ENCODE measurements around the gene ACOT9.
"Not testable (repeated sequence)": the region's sequence is repeated elsewhere in the genome, so short reads cannot be mapped to it uniquely, and the experiment has no call there.

ACOT9 gene

DNA sequence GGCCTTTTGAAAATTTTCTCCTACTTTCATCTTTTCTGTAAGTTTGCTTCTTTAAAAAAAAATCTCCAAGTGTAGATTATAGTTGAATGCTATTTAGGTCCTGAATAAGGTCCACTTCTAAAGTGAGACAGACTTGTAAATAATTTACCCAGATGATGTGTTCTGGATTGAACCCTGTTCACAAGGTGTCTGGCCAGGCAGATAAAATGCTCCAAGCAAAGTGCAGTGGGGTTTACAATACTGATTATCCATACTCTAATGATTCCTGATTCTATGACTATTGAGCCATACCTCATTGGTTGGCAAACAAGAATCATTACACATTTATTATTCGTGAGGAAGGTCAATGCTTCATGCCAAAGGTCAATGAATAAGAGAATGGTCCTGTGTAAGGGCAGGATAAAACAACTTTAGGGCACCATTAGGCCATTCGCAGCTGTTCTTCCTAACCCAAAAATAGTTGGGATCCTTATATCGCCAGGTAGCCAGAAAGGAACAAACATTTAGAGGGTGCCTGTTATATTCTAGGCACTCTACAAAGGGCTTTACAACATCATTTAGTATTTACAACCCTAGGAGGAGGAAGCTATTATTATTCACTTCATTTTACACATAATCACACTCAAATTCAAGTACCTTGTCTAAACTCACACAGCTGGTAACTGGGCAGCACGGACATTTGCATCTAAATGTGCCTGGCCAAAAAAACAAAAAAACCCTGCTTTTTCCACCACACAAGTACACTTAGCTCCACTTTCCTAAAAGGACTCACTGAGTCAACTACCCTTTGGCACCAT, 21.3 kb upstream of the ACOT9 start:
- peak; percentile 48 for DNase-seq

DNA sequence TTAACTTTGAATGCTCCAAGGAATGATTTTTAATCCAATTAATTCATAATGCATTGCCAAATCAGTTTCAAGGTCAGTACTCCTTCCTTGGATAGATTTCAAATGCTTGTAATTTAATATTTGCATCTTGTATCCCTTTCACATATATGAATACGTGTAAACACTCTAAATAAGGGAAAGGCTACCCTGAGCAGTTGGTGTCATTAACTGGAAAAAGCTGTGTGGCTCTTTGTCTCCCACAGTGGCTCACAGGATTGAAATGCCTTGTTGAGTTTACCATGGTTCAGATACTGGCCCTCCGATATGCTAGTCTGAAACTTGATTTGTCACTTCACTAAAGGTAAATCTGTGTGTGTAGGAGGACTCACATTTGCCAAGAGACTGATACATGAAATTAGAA, 16.7 kb upstream of the ACOT9 start:
- no peak for DNase-seq

DNA sequence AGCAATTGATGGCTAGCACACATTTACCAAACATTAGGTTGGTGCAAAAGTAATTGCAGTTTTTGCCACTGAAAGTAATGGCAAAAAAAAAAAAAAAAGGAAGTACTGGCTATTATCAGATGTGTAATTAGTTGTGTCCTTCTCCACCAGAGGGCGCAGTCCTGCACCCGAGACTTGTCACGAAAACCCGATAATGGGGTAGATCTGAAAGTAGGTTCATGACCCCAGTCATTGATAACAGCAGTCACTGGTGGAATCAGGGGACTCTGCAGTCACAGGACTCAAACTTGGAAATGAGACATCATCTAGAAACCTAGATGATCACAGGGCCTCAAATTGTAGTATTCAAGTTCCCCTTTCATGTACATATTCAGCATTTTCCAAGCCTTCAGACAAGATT, 13.1 kb upstream of the ACOT9 start:
- DNase-seq, result peak; percentile 31

DNA sequence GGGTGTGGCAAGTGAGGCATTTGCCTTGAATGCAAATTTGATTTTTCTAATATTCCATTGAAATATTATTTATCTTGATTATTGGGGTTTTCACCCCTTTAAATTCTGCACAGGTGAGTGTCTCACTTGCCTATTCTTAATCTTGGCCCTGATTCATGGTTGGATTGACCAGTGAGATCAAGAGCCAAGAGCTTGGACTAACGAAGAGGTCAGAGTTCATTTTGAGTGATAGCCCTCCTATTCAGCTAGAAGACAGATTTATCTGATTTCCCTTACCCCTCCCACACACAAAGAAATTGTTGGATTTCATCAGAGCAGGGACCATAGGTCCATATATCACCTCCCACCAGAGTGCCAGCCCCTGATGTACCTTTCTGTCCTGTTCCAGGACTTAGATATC, 11.6 kb upstream of the ACOT9 start:
- DNase-seq, result no peak

DNA sequence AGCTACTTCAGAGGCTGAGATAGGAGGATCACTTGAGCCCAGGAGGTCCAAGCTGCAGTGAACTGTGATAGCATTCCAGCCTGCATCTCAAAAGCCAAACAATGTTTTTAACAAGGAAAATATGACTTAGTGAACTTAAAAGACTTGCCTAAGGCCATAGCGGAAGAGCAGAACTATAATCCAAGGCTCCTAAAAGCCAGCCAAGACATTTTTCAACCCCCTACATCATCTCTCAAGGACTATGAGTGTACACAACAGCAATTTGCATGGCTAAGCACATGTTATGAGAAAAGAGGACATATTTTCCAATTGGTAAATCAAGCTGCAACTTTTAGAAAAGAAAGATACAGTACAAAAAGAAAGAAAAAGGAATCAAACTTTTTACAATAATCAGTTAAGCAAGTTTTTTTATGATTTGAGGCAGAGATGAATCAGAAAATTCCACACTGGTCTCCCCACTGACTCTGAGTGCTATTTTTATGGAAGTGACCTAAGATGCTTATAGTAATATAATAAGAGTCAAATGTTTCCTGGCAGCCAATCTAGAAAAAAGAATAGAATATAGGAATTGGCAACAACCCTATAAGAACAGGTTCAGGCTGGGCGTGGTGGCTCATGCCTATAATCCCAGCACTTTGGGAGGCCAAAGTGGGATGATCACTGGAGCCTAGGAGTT, 9.8 kb upstream of the ACOT9 start:
- no peak for DNase-seq

DNA sequence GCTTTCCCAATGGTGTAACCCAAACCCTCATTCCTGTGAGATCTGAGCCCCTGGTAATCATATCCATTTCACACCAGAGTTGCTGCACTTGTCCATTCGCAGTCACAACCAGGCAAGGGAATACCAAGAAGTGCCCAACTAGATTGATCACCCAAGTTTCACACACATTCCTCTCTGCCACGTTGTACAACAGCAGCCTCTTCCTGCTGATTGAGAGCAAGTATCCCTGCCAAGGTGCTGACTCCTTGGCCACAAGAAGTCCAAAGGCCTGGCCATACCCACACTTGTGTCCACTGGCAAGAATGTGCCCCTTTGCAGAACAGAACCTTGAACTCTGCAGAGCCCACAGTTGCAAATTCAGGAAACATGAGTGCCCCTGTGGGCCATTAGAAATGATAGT, 6.5 kb upstream of the ACOT9 start:
- DNase-seq, result no peak

DNA sequence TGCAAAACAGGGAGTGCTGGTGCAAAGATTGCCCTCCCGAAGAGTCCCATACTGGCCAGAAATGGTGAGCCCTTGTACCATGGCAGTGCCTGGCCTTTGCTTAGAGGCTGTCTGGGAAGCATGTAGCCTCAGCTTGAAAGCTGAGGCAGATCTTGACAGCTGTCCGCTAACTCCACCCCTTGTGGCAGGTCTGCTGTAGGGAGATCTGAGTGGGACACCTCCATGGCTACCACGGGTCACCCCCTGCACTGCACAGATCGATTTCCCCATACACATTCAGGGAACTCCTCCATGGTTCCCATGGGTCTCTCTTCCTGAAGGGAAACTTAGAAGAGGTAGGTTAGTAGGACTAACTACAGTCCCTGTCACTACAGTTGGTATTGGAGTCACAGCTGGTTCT, 6.1 kb upstream of the ACOT9 start:
- DNase-seq, result no peak

DNA sequence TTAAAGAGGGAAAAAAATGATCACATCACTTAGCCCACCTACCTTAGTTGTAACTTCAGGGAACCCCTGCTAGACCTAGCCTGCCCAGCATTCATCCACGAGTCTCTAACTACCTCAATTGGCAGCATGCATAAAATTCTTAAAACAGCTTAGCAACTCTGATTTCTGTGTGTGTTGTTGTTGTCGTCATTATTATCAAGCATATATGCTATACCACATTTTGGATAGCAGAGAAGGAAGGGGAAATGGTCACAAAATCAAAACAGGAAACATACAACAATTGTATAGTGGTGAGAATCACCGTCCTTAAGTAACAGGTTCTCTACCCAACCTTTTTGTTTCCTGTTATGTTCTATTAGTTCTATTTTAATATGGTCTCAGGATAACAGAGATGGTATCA, 2.7 kb upstream of the ACOT9 start:
- DNase-seq, result no peak

DNA sequence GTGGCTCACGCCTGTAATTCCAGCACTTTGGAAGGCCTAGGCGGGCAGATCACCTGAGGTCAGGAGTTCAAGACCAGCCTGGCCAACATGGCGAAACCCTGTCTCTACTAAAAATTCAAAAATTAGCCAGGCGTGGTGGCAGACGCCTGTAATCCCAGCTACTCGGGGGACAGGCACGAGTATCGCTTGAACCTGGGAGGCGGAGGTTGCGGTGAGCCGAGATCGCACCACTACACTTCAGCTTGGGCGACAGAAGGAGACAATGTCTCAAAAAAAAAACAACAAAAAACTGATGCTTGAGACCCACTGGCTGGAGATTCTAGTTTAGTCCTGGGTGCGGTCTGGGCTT, 521 bp upstream of the ACOT9 start:
- not testable (repeated sequence) for DNase-seq

DNA sequence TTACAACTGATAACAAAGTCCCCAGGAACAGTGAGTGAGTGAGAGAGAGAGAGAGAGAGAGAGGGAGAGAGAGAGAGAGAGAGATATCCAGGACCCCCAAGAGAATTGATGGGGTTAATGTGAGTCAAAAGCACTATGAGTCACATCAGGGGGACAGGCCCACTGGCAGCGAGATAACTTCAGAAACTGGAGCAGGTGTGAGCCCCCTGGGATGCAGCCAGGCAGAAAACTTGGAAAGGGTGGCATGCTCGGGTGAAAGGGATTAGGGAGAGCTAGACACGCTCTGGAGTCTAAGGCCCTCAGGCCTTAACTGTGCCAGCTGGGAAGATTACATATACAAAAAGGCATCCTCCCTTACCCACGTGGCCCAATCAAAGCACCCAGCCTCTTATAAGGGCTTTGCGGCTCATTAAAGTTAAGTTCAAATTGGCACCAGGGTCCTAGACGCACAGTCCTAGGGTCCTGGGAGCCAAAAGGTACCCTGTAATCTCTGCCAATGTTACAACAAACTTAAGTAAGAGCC, 841 bp downstream of the ACOT9 start:
- no peak for DNase-seq

DNA sequence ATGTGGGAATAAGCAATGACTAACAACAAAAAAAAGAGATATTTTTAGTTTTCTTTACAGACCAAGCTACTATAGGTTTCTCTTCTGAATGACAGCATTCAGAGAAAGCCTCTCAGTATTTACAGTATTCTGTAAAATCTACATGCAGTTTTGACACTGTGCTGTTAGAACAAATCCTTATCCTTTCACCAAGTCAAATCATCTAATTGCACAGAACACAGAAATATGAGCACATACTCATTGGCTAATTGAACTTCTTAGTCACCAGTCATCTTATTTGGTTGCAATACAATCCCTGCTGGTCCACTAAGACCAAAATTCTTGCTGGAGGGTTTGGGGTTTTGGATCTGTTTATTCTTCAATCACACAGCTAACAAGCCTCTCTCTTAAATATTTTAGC, 5.7 kb downstream of the ACOT9 start:
- DNase-seq, result no peak

DNA sequence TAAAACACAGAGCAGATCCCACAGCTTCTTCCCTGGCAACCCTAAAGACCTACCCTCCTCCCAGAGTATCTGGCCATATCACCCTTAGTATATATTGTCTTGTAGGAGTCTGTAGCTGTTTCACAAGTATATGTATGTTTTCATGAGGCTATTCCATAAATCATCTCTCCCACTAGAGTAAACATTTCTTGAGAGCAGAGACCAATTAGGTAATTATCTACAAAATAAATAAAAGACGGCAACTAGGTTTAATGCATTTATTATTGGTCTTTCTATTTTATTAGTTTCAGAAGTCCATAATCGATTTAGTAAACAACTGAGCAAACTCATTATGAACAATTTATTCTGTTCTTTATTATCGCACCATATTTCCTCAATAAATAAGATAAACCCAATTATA, 7.0 kb downstream of the ACOT9 start:
- DNase-seq, result no peak

DNA sequence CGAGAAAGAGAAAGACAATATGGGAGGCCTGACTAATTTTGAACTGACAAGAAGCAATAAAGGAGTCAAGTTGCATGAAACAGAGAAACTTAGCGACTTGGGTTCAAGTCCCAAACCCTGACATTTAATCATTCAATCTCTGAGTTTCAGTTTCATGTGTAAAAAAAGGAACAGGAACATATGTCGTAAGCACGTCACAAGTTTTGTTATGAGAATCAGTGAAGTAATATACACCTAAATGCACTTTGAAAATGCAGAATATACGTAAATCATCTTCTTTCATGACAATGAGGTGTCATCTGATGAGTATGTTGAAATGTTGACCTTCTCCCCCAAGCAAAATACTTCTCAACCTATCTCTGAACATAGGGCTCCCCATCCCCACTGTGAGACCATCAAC, 10.4 kb downstream of the ACOT9 start:
- DNase-seq, result no peak

DNA sequence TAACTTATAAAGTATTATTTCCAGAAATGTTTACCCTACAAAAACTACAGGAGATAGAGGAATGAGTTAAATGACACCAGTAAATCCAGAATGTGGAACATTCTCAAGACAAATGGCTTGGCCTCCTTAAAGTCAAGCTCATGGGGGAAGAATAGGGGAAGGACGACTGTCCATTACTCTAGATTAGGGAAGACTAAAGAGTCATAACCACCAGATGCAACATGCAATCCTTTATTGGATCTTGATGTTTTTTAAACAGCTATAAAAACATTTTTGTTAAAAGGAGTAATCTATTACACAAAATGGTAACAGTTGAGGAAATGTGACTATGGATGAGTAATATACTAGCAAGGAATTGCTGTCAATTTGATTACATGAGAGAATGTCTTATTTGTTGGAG, 11.1 kb downstream of the ACOT9 start:
- DNase-seq, result no peak

DNA sequence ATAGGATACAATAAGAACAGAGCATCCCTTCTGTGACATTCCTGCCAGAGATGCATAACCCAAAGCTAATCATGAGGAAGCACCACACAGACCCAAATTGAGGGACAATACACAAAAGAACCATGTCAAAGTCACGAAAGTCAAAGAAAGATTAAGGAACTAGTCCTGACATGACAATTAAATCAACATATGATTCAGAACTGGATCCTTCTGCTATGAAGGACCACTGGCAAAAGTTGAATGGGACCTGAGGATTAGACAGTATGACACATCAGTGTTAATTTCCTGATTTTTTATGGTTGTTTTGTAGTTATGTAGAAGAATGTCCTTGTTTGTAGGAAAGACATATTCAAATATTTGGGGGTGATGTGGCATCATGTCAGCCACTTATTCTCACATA, 13.9 kb downstream of the ACOT9 start:
- DNase-seq, result no peak

DNA sequence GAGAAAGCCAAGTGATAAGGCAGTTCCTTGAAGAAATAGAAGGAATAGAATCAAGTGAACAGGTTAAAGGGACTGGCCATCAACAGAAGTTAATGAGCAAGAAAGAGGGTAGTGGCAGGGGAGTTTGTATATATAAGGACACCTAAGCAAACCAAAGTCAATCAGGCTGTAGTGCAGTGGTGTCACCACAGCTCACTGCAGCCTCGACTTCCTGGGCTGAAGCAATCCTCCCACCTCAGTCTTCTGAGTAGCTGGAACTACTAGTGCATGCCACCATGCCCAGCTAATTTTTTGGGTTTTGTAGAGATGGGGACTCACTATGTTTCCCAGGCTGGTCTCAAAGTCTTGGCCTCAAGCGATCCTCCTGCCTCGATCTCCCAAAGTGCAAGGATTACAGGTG, 15.9 kb downstream of the ACOT9 start:
- DNase-seq, result no peak

DNA sequence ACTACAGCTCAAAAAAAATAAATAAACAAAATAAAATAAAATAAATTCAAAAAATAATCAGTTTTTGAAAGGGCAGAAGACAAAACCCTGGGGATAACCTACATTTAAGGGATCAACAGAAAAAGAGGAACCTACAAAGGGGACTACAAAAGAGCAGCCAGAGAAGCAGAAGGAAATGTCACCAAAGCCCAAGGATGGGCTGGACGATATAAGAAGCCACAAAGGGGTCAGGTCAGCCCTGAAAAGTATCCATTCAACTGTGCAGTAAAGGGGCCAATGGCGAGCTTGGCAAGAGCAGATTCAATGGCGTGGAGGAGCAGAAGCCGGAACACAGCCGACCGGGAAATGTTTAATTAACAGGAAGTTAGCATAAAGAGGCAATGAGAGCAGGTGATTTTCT, 16.9 kb downstream of the ACOT9 start:
- DNase-seq, result no peak

DNA sequence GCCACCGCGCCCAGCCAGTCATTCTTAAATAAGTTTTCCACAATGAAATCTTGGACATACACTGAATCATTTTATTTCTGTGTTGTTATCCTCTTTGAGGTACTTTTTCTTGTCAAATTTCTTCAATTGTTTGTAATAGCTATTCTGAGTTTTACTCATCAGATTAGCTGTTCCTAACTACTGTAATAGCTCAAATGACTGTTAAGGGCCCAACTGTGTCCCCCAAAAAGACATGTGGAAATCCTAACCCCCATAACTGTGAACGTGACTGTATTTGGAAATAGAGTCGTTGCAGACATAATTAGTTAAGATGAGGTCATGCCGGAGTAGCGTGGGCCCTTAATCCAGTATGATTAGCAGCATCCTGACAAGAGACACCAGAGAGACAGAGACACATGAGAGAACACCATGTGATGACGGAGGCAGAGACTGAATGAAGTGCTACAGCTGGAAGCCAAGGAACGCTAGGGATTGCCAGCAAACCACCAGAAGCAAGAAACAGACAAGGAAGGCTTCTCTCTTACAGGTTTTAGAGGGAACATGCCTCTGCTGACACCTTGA, 22.9 kb downstream of the ACOT9 start:
- no peak for DNase-seq

DNA sequence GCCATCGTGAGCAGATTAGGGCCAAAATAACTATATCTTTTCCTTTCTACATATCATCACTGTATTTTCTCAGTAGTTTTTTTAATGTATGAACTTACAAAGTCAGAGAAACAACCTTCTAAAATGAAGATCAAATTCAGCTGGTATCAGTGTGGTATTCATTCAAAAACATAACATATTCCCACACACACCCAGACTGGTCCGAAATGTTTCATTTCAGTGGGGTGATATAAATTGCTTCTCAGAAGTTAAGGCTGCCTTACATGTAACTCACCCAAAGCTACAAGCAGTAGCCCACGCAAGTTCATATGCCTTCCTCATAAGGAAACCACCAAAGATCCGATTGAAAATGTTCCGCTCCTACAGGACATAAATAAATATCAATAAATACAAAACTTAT, 37.8 kb downstream of the ACOT9 start:
- DNase-seq, result no peak

DNA sequence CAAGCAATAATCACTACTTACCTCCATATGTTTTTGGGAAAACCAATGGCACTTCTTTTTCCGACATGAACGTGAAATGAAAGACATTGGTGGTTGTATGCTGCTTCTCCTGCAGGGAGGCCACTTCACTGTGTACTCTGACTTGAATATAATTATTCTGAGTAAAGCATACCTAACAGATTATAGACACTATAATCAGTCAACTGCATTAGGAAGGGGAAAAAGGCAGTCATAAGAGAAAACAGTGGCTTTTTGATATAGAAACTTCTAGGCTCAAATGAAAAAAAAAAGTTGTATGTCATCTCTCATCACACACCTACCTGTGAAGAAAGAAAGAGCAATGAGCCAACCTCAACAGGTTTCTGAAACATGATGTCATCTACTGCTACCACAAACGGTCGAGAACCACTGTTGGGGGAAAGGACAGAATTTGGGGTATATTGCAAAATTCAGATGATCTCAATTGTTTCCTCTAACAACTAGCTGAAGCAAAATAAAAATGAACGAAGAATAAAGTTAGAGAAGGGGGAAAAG, 38.3 kb downstream of the ACOT9 start:
- DNase-seq, result no peak

DNA sequence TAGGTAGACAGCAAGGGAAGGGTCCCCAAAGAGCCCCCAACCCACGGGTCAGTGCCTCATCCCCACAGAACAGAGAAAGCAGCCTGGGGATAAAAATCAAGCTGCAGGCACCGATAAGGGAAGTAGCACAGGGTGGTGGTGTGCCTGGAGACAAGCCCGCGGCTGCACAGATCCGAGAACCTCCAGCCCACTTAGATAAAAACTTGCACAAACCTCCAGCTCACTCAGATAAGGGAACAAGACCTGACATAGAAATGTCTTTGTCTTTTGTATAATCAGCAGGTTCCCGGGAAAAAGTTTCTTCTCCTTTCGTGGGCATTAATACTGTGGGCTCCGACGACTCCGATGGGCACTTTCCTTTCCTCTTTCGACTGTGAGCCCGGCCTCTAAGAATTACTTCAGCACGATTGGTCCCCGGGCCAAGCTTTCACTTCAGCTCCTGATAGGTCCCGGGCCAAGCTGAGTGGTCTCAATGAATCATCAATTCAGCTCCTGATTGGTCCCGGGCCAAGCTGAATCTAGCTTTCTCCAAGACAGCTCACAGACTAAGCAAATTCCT, 43.4 kb downstream of the ACOT9 start:
- DNase-seq, result no peak

DNA sequence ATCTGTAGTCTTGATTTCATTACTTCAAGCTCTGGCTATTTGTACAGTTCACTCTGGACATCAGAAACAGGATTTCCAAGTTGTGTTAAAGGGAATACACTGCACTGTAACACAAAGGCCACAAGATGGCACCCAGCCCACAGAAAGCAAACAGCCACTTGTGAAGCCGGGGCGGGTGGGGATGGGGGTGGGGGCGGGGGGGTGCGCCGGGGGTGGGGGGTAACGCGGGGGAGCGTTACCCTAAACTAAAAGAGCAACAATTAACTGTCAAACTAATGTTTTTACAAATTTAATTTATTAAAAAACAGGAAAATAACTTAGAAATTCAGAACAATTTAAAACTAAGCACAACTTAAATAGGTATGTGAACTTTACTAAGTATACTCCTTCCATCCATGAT, 48.5 kb downstream of the ACOT9 start:
- DNase-seq, result peak; percentile 12

DNA sequence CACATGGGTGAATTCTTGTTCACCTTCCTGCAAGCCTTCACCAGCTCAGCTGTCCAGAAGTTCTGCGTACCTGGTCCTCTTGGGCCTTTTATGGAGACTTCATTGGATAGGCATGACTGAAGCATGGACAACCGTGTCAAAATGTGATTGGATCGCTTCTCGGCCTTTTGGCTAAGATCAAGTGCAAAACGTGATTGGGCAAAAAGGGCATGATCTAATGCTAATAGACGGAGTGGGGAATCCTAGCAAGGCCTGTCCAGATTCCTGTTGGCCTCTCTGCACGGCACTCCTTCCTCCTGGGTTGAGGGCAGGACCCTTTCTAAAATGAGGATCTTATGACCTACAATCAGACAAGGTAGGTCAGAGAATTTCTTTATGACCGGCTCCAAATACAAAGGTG, 50.9 kb downstream of the ACOT9 start:
- DNase-seq, result no peak

DNA sequence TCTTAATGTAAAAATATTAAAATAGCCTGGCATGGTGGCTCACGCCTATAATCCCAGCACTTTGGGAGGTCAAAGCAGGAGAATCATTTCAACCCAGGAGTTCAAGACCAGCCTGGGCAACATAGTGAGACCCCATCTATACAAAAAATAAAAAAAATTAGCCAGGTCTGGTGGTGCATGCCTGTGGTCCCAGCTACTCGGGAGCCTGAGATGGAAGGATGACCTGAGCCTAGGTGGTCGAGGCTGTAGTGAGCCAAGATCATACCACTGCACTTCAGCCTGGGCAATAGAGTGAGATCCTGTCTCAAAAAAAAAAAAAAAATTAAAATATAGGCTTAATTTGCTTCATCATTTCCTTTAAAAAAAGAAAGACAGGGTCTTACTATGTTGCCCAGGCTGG, 66.6 kb downstream of the ACOT9 start:
- not testable (repeated sequence) for DNase-seq

All from NCI-H774 (cell line).